GM23338 (cell line): ENCODE measurements around the gene RAB2B. TPM values are rescaled to one million over a fixed set of nuclear protein-coding genes. Genes with fewer than 3 reads are reported as not detected.

Experiments
- ATAC-seq: fragments of 200-7000 bp; cut with Tn5 transposase; 3 replicates; pipeline ENCODE4 v1.9.1; 2020
- DNase-seq: peaks from one replicate; pipeline ENCODE4 v3.0.0-alpha.2; 2015; ENCODE audit warnings: low spot score
- H2AFZ ChIP-seq: fragments of 200-600 bp; sonication (generic); 2 replicates; pipeline ENCODE4 v1.8.0; 2016; ENCODE audit warnings: antibody characterized with exemption, mild to moderate bottlenecking, moderate library complexity
- H3F3A ChIP-seq: fragments of 200-600 bp; sonication (generic); replicated peaks from 2 replicates; pipeline ENCODE4 v1.8.0; 2017; ENCODE audit warnings: antibody characterized with exemption, mixed run types, low read depth
- H3K27ac ChIP-seq: fragments of 200-600 bp; sonication (generic); 2 replicates; pipeline ENCODE4 v1.6.1; 2016; ENCODE audit warnings: low read depth
- H3K27me3 ChIP-seq: fragments of 200-600 bp; sonication (generic); 2 replicates; pipeline ENCODE4 v1.8.0; 2016; ENCODE audit warnings: mild to moderate bottlenecking, mixed run types, moderate library complexity; ENCODE audit not compliant: insufficient read depth
- H3K36me3 ChIP-seq: fragments of 200-600 bp; sonication (generic); 2 replicates; pipeline ENCODE4 v1.8.0; 2016; ENCODE audit warnings: mild to moderate bottlenecking; ENCODE audit not compliant: insufficient read depth
- H3K4me1 ChIP-seq: fragments of 200-600 bp; sonication (generic); 2 replicates; pipeline ENCODE4 v1.8.0; 2016; ENCODE audit warnings: mild to moderate bottlenecking, moderate library complexity; ENCODE audit not compliant: insufficient read depth
- H3K4me2 ChIP-seq: fragments of 200-600 bp; sonication (generic); 2 replicates; pipeline ENCODE4 v1.7.1; 2017; ENCODE audit warnings: mixed run types
- H3K4me3 ChIP-seq: fragments of 200-600 bp; sonication (generic); 2 replicates; pipeline ENCODE4 v1.6.1; 2016; ENCODE audit warnings: mixed run types
- H3K79me2 ChIP-seq: fragments of 200-600 bp; sonication (generic); replicated peaks from 2 replicates; pipeline ENCODE4 v1.8.0; 2017; ENCODE audit warnings: mild to moderate bottlenecking; ENCODE audit not compliant: insufficient read depth
- H3K9me2 ChIP-seq: fragments of 200-600 bp; sonication (generic); 2 replicates; pipeline ENCODE4 v1.8.0; 2017; ENCODE audit not compliant: insufficient read depth
- H4K20me1 ChIP-seq: fragments of 200-600 bp; sonication (generic); replicated peaks from 2 replicates; pipeline ENCODE4 v1.8.0; 2017; ENCODE audit warnings: mild to moderate bottlenecking; ENCODE audit not compliant: insufficient read depth
- H3K27ac Mint-ChIP-seq: 2 replicates; pipeline ENCODE4 v1.8.0; 2020; ENCODE audit warnings: inconsistent platforms, mild to moderate bottlenecking, moderate library complexity, mixed read lengths
- H3K27me3 Mint-ChIP-seq: 3 replicates; pipeline ENCODE4 v1.8.0; 2022; ENCODE audit warnings: low read depth, mild to moderate bottlenecking, moderate library complexity, mixed read lengths, inconsistent platforms; ENCODE audit not compliant: insufficient read depth, poor library complexity
- H3K36me3 Mint-ChIP-seq: 3 replicates; pipeline ENCODE4 v1.8.0; 2021; ENCODE audit warnings: low read depth, mild to moderate bottlenecking, inconsistent platforms, moderate library complexity, mixed read lengths
- H3K4me1 Mint-ChIP-seq: 3 replicates; pipeline ENCODE4 v1.8.0; 2020; ENCODE audit warnings: mild to moderate bottlenecking, inconsistent platforms, mixed read lengths
- H3K4me3 Mint-ChIP-seq: 3 replicates; pipeline ENCODE4 v1.8.0; 2021; ENCODE audit warnings: moderate library complexity, mild to moderate bottlenecking, inconsistent platforms, mixed read lengths
- H3K9me3 Mint-ChIP-seq: 3 replicates; pipeline ENCODE4 v1.8.0; 2020; ENCODE audit warnings: moderate library complexity, mild to moderate bottlenecking, inconsistent platforms, mixed read lengths
- CTCF ChIP-seq, 2 experiments: fragments of 200-600 bp in 1 of 2; sonication (generic) in 1 of 2; conservative IDR thresholded peaks; 2 replicates each; pipeline versions ENCODE4 v1.5.1 to v1.6.1; 2016 to 2017; ENCODE audit warnings: antibody characterized with exemption in 2 of 2, low read depth in 2 of 2, mild to moderate bottlenecking in 2 of 2, moderate library complexity in 1 of 2
- ZNF331 ChIP-seq: fragments of 250-450 bp; sonication (Bioruptor Pico); IDR thresholded peaks from 2 replicates; pipeline ENCODE4 v1.5.0; 2020; ENCODE audit warnings: low read depth, mild to moderate bottlenecking, moderate library complexity
- ZNF462 ChIP-seq: fragments of 250-450 bp; sonication (Bioruptor Pico); IDR thresholded peaks from 2 replicates; pipeline ENCODE4 v1.5.0; 2020; ENCODE audit warnings: mild to moderate bottlenecking, moderate library complexity
- polyA plus RNA-seq: library from polyadenylated mRNA; unstranded; fragments of >200 nt; fragmentation: Nextera tagmentation; extraction: Ambion mirVana; gene quantifications from 2 replicates; pipeline ENCODE4 v1.2.1, GENCODE V29; 2016
- total RNA-seq: library from RNA; depleted of rRNA; stranded (reverse); fragments of >200 nt; shearing (Covaris generic); gene quantifications from 2 replicates; pipeline ENCODE4 v1.2.3, GENCODE V29; 2014
- TF ChIP-seq, protein P1 (sequence below): IDR thresholded peaks from 2 replicates; pipeline ENCODE4 v1.6.1; 2016; ENCODE audit warnings: antibody characterized with exemption

Gene RAB2B
- total and polyA plus RNA-seq, 2 experiments from 2014 or later: 12.9 to 29.9 TPM

DNA sequence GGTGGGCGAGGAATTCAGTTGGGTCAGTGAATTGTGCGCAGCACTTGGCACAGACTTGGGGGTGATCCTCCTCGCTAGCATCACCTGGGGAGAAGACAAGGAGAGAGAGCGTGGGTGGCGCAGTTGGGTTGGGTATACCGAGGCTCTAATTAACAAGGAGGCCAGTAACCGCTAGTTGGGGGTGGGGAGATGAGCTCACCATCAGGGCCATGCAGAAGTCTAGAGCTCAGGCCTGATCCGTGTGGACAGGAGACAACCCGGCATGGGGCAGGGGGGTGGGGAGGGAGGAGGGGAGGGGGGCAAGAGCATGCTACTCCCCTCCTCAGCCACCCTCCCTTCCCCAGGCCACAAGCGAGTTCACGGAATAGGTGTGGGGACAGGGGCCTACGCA lies 48.8 kb upstream of the RAB2B start (continued):
- TF ChIP-seq ZNF462 (CRISPR knock-in tag): no peak

DNA sequence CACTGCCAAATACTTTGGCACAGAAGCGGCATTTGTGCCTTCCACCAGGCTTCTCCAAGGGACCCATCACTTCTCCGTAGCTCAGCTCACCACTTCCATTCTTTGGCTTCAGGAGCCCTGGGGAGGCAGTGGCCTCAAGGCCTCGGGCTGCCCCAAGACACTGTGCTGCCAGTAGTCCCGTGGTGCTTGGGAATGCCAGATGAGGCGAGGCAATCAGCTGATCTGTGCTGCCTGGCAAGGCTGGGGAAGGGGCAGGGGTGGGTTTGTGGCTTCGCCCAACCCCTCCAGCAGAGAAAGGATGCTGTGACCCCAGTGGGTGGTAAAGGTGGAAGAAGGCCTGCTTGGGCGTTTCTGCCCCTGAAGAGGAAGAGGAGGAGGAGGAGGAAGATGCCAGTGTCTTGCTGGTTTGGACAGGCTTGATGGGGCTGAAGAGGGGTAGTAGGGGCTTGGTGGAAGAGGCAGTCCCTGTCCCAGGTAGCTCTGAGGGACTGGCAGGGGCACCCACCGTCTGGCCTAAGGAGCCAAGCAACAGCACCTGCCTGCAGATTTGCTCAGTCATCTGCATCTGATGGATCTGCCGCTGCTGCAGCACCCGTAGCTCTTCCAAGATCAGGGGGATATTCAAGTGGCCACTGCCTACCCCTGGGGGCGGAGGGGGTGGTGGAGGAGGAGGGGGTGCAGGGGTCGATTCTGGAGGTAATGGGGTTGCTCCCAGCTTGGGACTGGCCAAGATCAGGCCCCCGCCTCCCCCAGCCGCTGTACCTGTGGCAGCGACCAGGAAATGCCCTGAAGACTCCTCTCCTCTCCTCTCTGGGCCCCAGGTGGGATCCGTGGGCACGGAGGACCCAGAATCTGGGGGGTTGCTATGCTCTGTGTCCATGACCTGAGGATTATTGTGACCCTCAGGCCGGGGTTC lies 48.1 kb upstream of the RAB2B start:
- H3K36me3 Mint-ChIP-seq: peaks cover 77% of the 10 kb centered on the region
- H3K9me3 Mint-ChIP-seq: no peaks in the 10 kb centered on the region; the same call in 1 of the 3 replicates
- H3F3A ChIP-seq: peaks cover 36% of the 10 kb centered on the region
- H3K27me3 Mint-ChIP-seq: peaks cover 38% of the 10 kb centered on the region
- ATAC-seq (no peak), DNase-seq (no peak)
- peak overlapping the region; percentile 95 for H3K27ac Mint-ChIP-seq
- peaks cover 30% of the 10 kb centered on the region for H3K36me3 ChIP-seq
- H3K4me1 Mint-ChIP-seq: peaks cover 84% of the 10 kb centered on the region
- H3K79me2 ChIP-seq: peaks cover 68% of the 10 kb centered on the region
- TF ChIP-seq ZNF331 (CRISPR knock-in tag) (no peak), CTCF (conservative IDR thresholded peaks at IDR 0.05; ENCODE audit: low read depth in 2 of 2) (no peak)
- TF ChIP-seq, protein P1, sequence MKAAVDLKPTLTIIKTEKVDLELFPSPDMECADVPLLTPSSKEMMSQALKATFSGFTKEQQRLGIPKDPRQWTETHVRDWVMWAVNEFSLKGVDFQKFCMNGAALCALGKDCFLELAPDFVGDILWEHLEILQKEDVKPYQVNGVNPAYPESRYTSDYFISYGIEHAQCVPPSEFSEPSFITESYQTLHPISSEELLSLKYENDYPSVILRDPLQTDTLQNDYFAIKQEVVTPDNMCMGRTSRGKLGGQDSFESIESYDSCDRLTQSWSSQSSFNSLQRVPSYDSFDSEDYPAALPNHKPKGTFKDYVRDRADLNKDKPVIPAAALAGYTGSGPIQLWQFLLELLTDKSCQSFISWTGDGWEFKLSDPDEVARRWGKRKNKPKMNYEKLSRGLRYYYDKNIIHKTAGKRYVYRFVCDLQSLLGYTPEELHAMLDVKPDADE: no peak
- H3K4me3 ChIP-seq: peak overlapping the region; percentile 74
- no peaks in the 10 kb centered on the region for H3K27me3 ChIP-seq
- H3K27ac ChIP-seq: peak overlapping the region; percentile 84
- H2AFZ ChIP-seq: no peak overlapping the region
- peak overlapping the region; percentile 83 for H3K4me3 Mint-ChIP-seq
- H3K4me1 ChIP-seq: peaks cover 78% of the 10 kb centered on the region
- peaks cover 20% of the 10 kb centered on the region for H4K20me1 ChIP-seq
- no peaks in the 10 kb centered on the region for H3K9me2 ChIP-seq
- peak overlapping the region; percentile 85 for H3K4me2 ChIP-seq
